WTC11 (cell line): ENCODE results near the gene CPXM2. TPM values are rescaled to one million over a fixed set of nuclear protein-coding genes. Genes with fewer than 3 reads are reported as not detected.

Source experiments
- ATAC-seq: fragments of 200-7000 bp; cut with Tn5 transposase; 2 replicates; pipeline ENCODE4 v1.10.0; 2021; ENCODE audit warnings: mild to moderate bottlenecking, moderate library complexity
- CTCF ChIA-PET: fragments of 300-600 bp; sonication (Branson Sonifier 250); formaldehyde crosslinking; loops from one replicate; lab custom pipeline; 2021; ENCODE audit warnings: antibody characterized with exemption; lab: Charles Lee
- POLR2A ChIA-PET: fragments of 350-600 bp; sonication (Branson Sonifier 250); formaldehyde crosslinking; loops from one replicate; lab custom pipeline; 2021; ENCODE audit warnings: antibody characterized with exemption; lab: Charles Lee
- DNase-seq: peaks from one replicate; pipeline ENCODE4 v3.0.0; 2021; ENCODE audit warnings: low spot score
- H3K27ac Mint-ChIP-seq: 2 replicates; pipeline ENCODE4 v1.8.0; 2021; ENCODE audit warnings: mixed read lengths
- H3K27me3 Mint-ChIP-seq: 2 replicates; pipeline ENCODE4 v1.8.0; 2021; ENCODE audit warnings: low read depth, mild to moderate bottlenecking, moderate library complexity, mixed read lengths
- H3K36me3 Mint-ChIP-seq: 2 replicates; pipeline ENCODE4 v1.8.0; 2021; ENCODE audit warnings: mixed read lengths
- H3K4me1 Mint-ChIP-seq: 2 replicates; pipeline ENCODE4 v1.8.0; 2022; ENCODE audit warnings: mixed read lengths
- H3K4me3 Mint-ChIP-seq: 2 replicates; pipeline ENCODE4 v1.8.0; 2021; ENCODE audit warnings: mild to moderate bottlenecking, moderate library complexity, mixed read lengths
- H3K9me3 Mint-ChIP-seq: 2 replicates; pipeline ENCODE4 v1.8.0; 2021; ENCODE audit warnings: mixed read lengths
- ATF1 ChIP-seq: sonication (generic); formaldehyde crosslinking; IDR thresholded peaks from 2 replicates; pipeline ENCODE4 v1.8.1; 2023; ENCODE audit warnings: mild to moderate bottlenecking, moderate library complexity, missing genetic modification reagents
- CBFB ChIP-seq: sonication (generic); formaldehyde crosslinking; IDR thresholded peaks from 2 replicates; pipeline ENCODE4 v1.8.1; 2022; ENCODE audit warnings: mild to moderate bottlenecking, low read depth, missing genetic modification reagents
- CREM ChIP-seq: sonication (generic); formaldehyde crosslinking; IDR thresholded peaks from 2 replicates; pipeline ENCODE4 v1.8.1; 2022; ENCODE audit warnings: mild to moderate bottlenecking, missing genetic modification reagents, moderate library complexity
- EMX1 ChIP-seq: fragments of 250-450 bp; sonication (Bioruptor Pico); IDR thresholded peaks from 2 replicates; pipeline ENCODE4 v1.8.0; 2021; ENCODE audit warnings: mild to moderate bottlenecking
- ESRRA ChIP-seq: sonication (generic); formaldehyde crosslinking; IDR thresholded peaks from 2 replicates; pipeline ENCODE4 v1.8.1; 2022; ENCODE audit warnings: mild to moderate bottlenecking, missing genetic modification reagents, borderline replicate concordance
- FOXK1 ChIP-seq: sonication (generic); formaldehyde crosslinking; IDR thresholded peaks from 2 replicates; pipeline ENCODE4 v1.8.0; 2022; ENCODE audit warnings: mild to moderate bottlenecking, moderate library complexity, missing genetic modification reagents
- FOXP1 ChIP-seq: sonication (generic); formaldehyde crosslinking; IDR thresholded peaks from 2 replicates; pipeline ENCODE4 v1.8.0; 2022; ENCODE audit warnings: missing genetic modification reagents, mild to moderate bottlenecking, moderate library complexity, borderline replicate concordance
- GABPB1 ChIP-seq: sonication (generic); formaldehyde crosslinking; IDR thresholded peaks from 2 replicates; pipeline ENCODE4 v1.8.1; 2023; ENCODE audit warnings: mild to moderate bottlenecking, missing genetic modification reagents
- MXD4 ChIP-seq: fragments of 250-450 bp; sonication (Bioruptor Pico); IDR thresholded peaks from 2 replicates; pipeline ENCODE4 v1.8.0; 2021; ENCODE audit warnings: mild to moderate bottlenecking, moderate library complexity, borderline replicate concordance
- NFATC4 ChIP-seq: fragments of 250-450 bp; sonication (Bioruptor Pico); IDR thresholded peaks from 2 replicates; pipeline ENCODE4 v1.9.0; 2021; ENCODE audit warnings: mild to moderate bottlenecking
- SMAD4 ChIP-seq: sonication (generic); formaldehyde crosslinking; IDR thresholded peaks from 2 replicates; pipeline ENCODE4 v1.8.0; 2022; ENCODE audit warnings: mild to moderate bottlenecking, missing genetic modification reagents
- TP53 ChIP-seq: sonication (generic); formaldehyde crosslinking; IDR thresholded peaks from 2 replicates; pipeline ENCODE4 v1.8.1; 2023; ENCODE audit warnings: mild to moderate bottlenecking, missing genetic modification reagents
- ZBTB21 ChIP-seq: sonication (generic); formaldehyde crosslinking; IDR thresholded peaks from 2 replicates; pipeline ENCODE4 v1.8.1; 2023; ENCODE audit warnings: mild to moderate bottlenecking, missing genetic modification reagents, borderline replicate concordance
- ZNF138 ChIP-seq: sonication (generic); formaldehyde crosslinking; conservative IDR thresholded peaks from 2 replicates; pipeline ENCODE4 v1.8.1; 2022; ENCODE audit warnings: mild to moderate bottlenecking, moderate library complexity, missing genetic modification reagents
- ZNF219 ChIP-seq: sonication (generic); formaldehyde crosslinking; IDR thresholded peaks from 2 replicates; pipeline ENCODE4 v1.8.0; 2023; ENCODE audit warnings: missing genetic modification reagents, mild to moderate bottlenecking, borderline replicate concordance
- ZNF317 ChIP-seq: sonication (generic); formaldehyde crosslinking; IDR thresholded peaks from 2 replicates; pipeline ENCODE4 v1.8.1; 2023; ENCODE audit warnings: low read depth, mild to moderate bottlenecking, moderate library complexity, missing genetic modification reagents, borderline replicate concordance
- ZNF416 ChIP-seq: fragments of 250-450 bp; sonication (Bioruptor Pico); IDR thresholded peaks from 2 replicates; pipeline ENCODE4 v1.9.0; 2021; ENCODE audit warnings: mild to moderate bottlenecking, inconsistent platforms
- total RNA-seq: library from RNA; stranded (reverse); gene quantifications from 3 replicates; pipeline ENCODE4 v1.2.3, GENCODE V29; 2021
- TF ChIP-seq, protein P1 (sequence below): fragments of 250-450 bp; sonication (Bioruptor Pico); conservative IDR thresholded peaks from 2 replicates; pipeline ENCODE4 v1.9.0; 2021; ENCODE audit warnings: mild to moderate bottlenecking
- TF ChIP-seq, protein P2 (sequence below): sonication (generic); formaldehyde crosslinking; IDR thresholded peaks from 2 replicates; pipeline ENCODE4 v1.8.0; 2022; ENCODE audit warnings: mild to moderate bottlenecking, missing genetic modification reagents
- TF ChIP-seq, protein P3 (sequence below): sonication (generic); formaldehyde crosslinking; IDR thresholded peaks from 2 replicates; pipeline ENCODE4 v1.8.1; 2022; ENCODE audit warnings: low read depth, missing genetic modification reagents, borderline replicate concordance
- TF ChIP-seq, protein P4 (sequence below): sonication (generic); formaldehyde crosslinking; IDR thresholded peaks from 2 replicates; pipeline ENCODE4 v1.8.0; 2022; ENCODE audit warnings: mild to moderate bottlenecking, missing genetic modification reagents
- TF ChIP-seq, protein P5 (sequence below): sonication (generic); formaldehyde crosslinking; IDR thresholded peaks from 2 replicates; pipeline ENCODE4 v1.8.0; 2023; ENCODE audit warnings: mild to moderate bottlenecking, missing genetic modification reagents
- TF ChIP-seq, protein P6 (sequence below): sonication (generic); formaldehyde crosslinking; IDR thresholded peaks from 2 replicates; pipeline ENCODE4 v1.8.1; 2023; ENCODE audit warnings: mild to moderate bottlenecking, moderate library complexity, missing genetic modification reagents
- TF ChIP-seq, protein P7 (sequence below): sonication (generic); formaldehyde crosslinking; IDR thresholded peaks from 2 replicates; pipeline ENCODE4 v1.8.1; 2022; ENCODE audit warnings: missing genetic modification reagents, borderline replicate concordance

CPXM2 gene
- total RNA-seq, 1 experiment from 2014 or later: 3.4 TPM

DNA sequence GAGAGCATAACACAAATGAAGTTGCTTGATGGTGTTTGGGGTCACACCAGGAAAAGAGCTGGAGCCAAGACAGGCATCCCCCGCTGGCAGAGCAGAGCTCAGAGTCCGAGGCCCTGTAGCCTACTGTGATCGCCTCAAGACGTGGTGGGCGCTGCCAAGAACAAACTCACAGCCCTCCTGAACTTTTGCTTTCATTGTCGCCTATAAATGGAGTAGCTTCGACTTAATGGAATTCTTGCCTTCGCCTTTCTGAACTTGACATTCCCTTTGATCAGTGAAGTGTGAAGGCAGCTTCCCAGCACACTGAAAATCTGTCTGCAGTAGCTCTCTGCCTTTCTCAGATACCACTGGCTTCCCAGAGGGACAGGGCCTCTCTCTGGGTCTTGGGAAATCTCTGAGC, 21.3 kb downstream of the CPXM2 start:
- H3K27me3 Mint-ChIP-seq: no peaks in the 10 kb centered on the region; the same call in 1 of the 2 replicates
- CTCF ChIA-PET: no interaction called here
- ATAC-seq: no peak
- H3K4me1 Mint-ChIP-seq: peaks cover 34% of the 10 kb centered on the region
- POLR2A ChIA-PET: no interaction called here
- H3K4me3 Mint-ChIP-seq: no peak overlapping the region
- peaks cover 4% of the 10 kb centered on the region for H3K9me3 Mint-ChIP-seq
- TF ChIP-seq, protein P1, sequence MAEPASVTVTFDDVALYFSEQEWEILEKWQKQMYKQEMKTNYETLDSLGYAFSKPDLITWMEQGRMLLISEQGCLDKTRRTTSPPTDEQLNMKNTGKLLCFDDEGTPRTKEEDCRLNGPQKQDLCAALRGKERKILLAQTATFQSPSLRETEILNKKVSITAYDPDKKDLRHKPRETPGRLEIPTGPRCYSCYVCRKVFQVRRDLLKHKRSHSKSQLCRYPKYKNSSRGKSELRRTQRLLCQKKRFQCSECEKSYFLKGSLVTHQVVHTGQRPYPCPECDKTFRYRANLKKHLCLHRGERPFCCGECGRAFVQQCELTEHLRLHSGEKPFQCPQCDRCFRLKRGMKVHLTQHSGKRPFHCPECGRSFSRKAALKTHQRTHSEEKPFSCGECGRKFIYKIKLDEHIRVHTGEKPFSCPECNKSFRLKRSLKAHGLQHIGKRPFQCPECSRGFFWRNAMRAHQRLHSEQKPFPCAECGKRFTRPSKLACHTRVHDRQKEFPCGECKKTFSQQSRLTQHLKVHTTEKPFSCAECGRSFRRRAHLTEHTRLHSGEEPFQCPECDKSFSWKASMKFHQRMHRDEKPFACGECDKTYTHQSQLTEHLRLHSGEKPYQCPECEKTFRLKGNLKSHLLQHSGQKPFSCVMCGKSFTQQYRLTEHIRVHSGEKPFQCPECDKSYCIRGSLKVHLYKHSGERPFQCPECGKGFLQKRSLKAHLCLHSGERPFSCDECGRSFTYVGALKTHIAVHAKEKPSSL (CRISPR knock-in tag): no peak
- TF ChIP-seq FOXK1 (no peak), CBFB (CRISPR knock-in tag) (no peak), TP53 (CRISPR knock-in tag) (no peak), SMAD4 (CRISPR knock-in tag) (no peak), ESRRA (CRISPR knock-in tag) (no peak), ZNF219 (CRISPR knock-in tag) (no peak), FOXP1 (no peak), ZNF138 (CRISPR knock-in tag) (no peak), MXD4 (CRISPR knock-in tag) (no peak), ATF1 (CRISPR knock-in tag) (no peak), ZNF416 (CRISPR knock-in tag) (no peak)
- TF ChIP-seq, protein P2, sequence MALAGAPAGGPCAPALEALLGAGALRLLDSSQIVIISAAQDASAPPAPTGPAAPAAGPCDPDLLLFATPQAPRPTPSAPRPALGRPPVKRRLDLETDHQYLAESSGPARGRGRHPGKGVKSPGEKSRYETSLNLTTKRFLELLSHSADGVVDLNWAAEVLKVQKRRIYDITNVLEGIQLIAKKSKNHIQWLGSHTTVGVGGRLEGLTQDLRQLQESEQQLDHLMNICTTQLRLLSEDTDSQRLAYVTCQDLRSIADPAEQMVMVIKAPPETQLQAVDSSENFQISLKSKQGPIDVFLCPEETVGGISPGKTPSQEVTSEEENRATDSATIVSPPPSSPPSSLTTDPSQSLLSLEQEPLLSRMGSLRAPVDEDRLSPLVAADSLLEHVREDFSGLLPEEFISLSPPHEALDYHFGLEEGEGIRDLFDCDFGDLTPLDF (CRISPR knock-in tag): no peak
- TF ChIP-seq, protein P3, sequence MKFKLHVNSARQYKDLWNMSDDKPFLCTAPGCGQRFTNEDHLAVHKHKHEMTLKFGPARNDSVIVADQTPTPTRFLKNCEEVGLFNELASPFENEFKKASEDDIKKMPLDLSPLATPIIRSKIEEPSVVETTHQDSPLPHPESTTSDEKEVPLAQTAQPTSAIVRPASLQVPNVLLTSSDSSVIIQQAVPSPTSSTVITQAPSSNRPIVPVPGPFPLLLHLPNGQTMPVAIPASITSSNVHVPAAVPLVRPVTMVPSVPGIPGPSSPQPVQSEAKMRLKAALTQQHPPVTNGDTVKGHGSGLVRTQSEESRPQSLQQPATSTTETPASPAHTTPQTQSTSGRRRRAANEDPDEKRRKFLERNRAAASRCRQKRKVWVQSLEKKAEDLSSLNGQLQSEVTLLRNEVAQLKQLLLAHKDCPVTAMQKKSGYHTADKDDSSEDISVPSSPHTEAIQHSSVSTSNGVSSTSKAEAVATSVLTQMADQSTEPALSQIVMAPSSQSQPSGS: no peak
- TF ChIP-seq, all 79 proteins: peak for 0
- Mint-ChIP-seq H3K27ac (no peak overlapping the region), H3K36me3 (0 out of 2 replicates have a peak, but pooled peaks cover 2% of the 10 kb centered on the region)
- DNase-seq: no peak

DNA sequence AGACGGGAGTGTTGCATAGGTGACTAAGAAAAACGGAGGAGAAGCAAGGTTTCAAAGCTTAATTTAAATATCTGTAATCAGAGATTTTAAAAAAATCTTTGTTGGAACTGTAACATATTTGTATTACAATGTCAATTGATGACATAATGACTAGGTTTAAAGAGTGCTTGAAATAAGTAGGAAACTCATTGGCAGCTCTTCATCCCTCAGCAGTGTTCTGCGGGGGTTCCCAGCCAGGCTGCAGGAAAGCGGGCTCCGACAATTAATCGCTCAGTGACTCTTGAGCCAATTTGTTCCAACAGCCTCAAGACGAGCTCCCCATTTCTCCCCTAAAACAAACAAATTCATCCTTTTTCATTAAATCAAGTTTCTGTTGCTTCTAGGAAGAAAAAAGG, 22.6 kb downstream of the CPXM2 start:
- CTCF ChIA-PET: interaction anchor here (0.6 to 1.5 kb wide), 3 partner anchors 28 to 339 kb away, joined by 3 to 4 read pairs (median 3); no protein-coding TSS in a partner anchor
- ATAC-seq (no peak), DNase-seq (no peak)
- no peaks in the 10 kb centered on the region; the same call in 1 of the 2 replicates for H3K27me3 Mint-ChIP-seq
- H3K27ac Mint-ChIP-seq: no peak overlapping the region
- TF ChIP-seq NFATC4 (CRISPR knock-in tag) (no peak), ZBTB21 (CRISPR knock-in tag) (no peak), EMX1 (no peak), ZNF317 (no peak), GABPB1 (CRISPR knock-in tag) (no peak), CREM (CRISPR knock-in tag) (no peak)
- TF ChIP-seq, protein P4, sequence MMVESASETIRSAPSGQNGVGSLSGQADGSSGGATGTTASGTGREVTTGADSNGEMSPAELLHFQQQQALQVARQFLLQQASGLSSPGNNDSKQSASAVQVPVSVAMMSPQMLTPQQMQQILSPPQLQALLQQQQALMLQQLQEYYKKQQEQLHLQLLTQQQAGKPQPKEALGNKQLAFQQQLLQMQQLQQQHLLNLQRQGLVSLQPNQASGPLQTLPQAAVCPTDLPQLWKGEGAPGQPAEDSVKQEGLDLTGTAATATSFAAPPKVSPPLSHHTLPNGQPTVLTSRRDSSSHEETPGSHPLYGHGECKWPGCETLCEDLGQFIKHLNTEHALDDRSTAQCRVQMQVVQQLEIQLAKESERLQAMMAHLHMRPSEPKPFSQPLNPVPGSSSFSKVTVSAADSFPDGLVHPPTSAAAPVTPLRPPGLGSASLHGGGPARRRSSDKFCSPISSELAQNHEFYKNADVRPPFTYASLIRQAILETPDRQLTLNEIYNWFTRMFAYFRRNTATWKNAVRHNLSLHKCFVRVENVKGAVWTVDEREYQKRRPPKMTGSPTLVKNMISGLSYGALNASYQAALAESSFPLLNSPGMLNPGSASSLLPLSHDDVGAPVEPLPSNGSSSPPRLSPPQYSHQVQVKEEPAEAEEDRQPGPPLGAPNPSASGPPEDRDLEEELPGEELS (CRISPR knock-in tag): no peak
- TF ChIP-seq, protein P5, sequence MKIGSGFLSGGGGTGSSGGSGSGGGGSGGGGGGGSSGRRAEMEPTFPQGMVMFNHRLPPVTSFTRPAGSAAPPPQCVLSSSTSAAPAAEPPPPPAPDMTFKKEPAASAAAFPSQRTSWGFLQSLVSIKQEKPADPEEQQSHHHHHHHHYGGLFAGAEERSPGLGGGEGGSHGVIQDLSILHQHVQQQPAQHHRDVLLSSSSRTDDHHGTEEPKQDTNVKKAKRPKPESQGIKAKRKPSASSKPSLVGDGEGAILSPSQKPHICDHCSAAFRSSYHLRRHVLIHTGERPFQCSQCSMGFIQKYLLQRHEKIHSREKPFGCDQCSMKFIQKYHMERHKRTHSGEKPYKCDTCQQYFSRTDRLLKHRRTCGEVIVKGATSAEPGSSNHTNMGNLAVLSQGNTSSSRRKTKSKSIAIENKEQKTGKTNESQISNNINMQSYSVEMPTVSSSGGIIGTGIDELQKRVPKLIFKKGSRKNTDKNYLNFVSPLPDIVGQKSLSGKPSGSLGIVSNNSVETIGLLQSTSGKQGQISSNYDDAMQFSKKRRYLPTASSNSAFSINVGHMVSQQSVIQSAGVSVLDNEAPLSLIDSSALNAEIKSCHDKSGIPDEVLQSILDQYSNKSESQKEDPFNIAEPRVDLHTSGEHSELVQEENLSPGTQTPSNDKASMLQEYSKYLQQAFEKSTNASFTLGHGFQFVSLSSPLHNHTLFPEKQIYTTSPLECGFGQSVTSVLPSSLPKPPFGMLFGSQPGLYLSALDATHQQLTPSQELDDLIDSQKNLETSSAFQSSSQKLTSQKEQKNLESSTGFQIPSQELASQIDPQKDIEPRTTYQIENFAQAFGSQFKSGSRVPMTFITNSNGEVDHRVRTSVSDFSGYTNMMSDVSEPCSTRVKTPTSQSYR (CRISPR knock-in tag): no peak
- TF ChIP-seq, protein P6, sequence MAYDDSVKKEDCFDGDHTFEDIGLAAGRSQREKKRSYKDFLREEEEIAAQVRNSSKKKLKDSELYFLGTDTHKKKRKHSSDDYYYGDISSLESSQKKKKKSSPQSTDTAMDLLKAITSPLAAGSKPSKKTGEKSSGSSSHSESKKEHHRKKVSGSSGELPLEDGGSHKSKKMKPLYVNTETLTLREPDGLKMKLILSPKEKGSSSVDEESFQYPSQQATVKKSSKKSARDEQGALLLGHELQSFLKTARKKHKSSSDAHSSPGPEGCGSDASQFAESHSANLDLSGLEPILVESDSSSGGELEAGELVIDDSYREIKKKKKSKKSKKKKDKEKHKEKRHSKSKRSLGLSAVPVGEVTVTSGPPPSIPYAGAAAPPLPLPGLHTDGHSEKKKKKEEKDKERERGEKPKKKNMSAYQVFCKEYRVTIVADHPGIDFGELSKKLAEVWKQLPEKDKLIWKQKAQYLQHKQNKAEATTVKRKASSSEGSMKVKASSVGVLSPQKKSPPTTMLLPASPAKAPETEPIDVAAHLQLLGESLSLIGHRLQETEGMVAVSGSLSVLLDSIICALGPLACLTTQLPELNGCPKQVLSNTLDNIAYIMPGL: no peak
- TF ChIP-seq, protein P7, sequence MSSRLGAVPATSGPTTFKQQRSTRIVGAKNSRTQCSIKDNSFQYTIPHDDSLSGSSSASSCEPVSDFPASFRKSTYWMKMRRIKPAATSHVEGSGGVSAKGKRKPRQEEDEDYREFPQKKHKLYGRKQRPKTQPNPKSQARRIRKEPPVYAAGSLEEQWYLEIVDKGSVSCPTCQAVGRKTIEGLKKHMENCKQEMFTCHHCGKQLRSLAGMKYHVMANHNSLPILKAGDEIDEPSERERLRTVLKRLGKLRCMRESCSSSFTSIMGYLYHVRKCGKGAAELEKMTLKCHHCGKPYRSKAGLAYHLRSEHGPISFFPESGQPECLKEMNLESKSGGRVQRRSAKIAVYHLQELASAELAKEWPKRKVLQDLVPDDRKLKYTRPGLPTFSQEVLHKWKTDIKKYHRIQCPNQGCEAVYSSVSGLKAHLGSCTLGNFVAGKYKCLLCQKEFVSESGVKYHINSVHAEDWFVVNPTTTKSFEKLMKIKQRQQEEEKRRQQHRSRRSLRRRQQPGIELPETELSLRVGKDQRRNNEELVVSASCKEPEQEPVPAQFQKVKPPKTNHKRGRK (CRISPR knock-in tag): no peak
- 0 out of 2 replicates have a peak, but pooled peaks cover 2% of the 10 kb centered on the region for H3K36me3 Mint-ChIP-seq
- POLR2A ChIA-PET: no interaction called here
- H3K4me3 Mint-ChIP-seq: no peak overlapping the region
- H3K9me3 Mint-ChIP-seq: peaks cover 4% of the 10 kb centered on the region
- H3K4me1 Mint-ChIP-seq: peaks cover 39% of the 10 kb centered on the region
